HG03565 (cell line): Measurements from ENCODE around the gene NNT.
"Not testable (repeated sequence)": the region's sequence is repeated elsewhere in the genome, so short reads cannot be mapped to it uniquely, and the experiment has no call there.

Source experiments
- ATAC-seq: cut with Tn5 transposase; IDR thresholded peaks from one replicate; pipeline ENCODE4 v1.9.1; 2021; ENCODE audit warnings: mild to moderate bottlenecking, moderate library complexity; ENCODE audit not compliant: unreplicated experiment

Gene NNT

GRCh38 chr5:43663916-43664315, 60.9 kb downstream of the NNT start:
- no peak for ATAC-seq

GRCh38 chr5:43664501-43665040, 61.6 kb downstream of the NNT start:
- ATAC-seq: no peak

GRCh38 chr5:43665749-43666148, 62.8 kb downstream of the NNT start:
- ATAC-seq: not testable (repeated sequence)

GRCh38 chr5:43666728-43667127, 63.7 kb downstream of the NNT start:
- not testable (repeated sequence) for ATAC-seq

GRCh38 chr5:43667379-43667778, 64.4 kb downstream of the NNT start:
- ATAC-seq: not testable (repeated sequence)

- no peak for ATAC-seq
Measured at GRCh38 chr5:43674536-43674935, 71.6 kb downstream of the NNT start.

- ATAC-seq: no peak
Measured at GRCh38 chr5:43675357-43675756, 72.4 kb downstream of the NNT start.

GRCh38 chr5:43676083-43676840, 73.3 kb downstream of the NNT start:
- ATAC-seq: no peak

GRCh38 chr5:43677253-43677652, 74.3 kb downstream of the NNT start:
- no peak for ATAC-seq

- ATAC-seq: no peak
Measured at GRCh38 chr5:43679214-43679613, 76.2 kb downstream of the NNT start.

- no peak for ATAC-seq
Measured at GRCh38 chr5:43680286-43680685, 77.3 kb downstream of the NNT start.

GRCh38 chr5:43683884-43684471, 81.0 kb downstream of the NNT start:
- no peak for ATAC-seq

- no peak for ATAC-seq
Measured at GRCh38 chr5:43685252-43685950, 82.4 kb downstream of the NNT start.

- ATAC-seq: no peak
Measured at GRCh38 chr5:43687275-43687674, 84.3 kb downstream of the NNT start.

GRCh38 chr5:43691275-43691674, 88.3 kb downstream of the NNT start:
- no peak for ATAC-seq

GRCh38 chr5:43691893-43692292, 88.9 kb downstream of the NNT start:
- no peak for ATAC-seq

GRCh38 chr5:43693411-43693810, 90.4 kb downstream of the NNT start:
- ATAC-seq: no peak

GRCh38 chr5:43694027-43694426, 91.0 kb downstream of the NNT start:
- no peak for ATAC-seq

- not testable (repeated sequence) for ATAC-seq
Measured at GRCh38 chr5:43696444-43696843, 93.5 kb downstream of the NNT start.

GRCh38 chr5:43699910-43700309, 96.9 kb downstream of the NNT start:
- ATAC-seq: no peak

GRCh38 chr5:43700601-43701000, 97.6 kb downstream of the NNT start:
- no peak for ATAC-seq

GRCh38 chr5:43701227-43701626, 98.2 kb downstream of the NNT start:
- ATAC-seq: no peak
